Natural killer cell (primary cell): Measurements from ENCODE around the gene ZNRD2. TPM values are rescaled to one million over a fixed set of nuclear protein-coding genes. Genes with fewer than 3 reads are reported as not detected.

Source experiments
- ATAC-seq, 3 donors: fragments of 150-1000 bp in 2 of 3; fragments of 200-7000 bp in 1 of 3; cut with Tn5 transposase; 1 replicate in 1 of 3; 2 replicates in 2 of 3; pipeline ENCODE4 v1.10.0; 2021; ENCODE audit warnings: mild to moderate bottlenecking in 2 of 3, moderate library complexity in 2 of 3
- DNase-seq, 2 donors: peaks; one replicate each; pipeline versions ENCODE4 v3.0.0 to v3.0.0-alpha.2; 2013 to 2021; ENCODE audit warnings: mixed read lengths in 1 of 2
- H3K27ac ChIP-seq: one replicate; pipeline ENCODE4 v1.5.1; 2013; ENCODE audit warnings: mild to moderate bottlenecking, low read length
- H3K27me3 ChIP-seq: one replicate; pipeline ENCODE4 v1.6.1; 2013; ENCODE audit warnings: low read length; ENCODE audit not compliant: control insufficient read depth, insufficient read depth
- H3K36me3 ChIP-seq: one replicate; pipeline ENCODE4 v1.6.1; 2013; ENCODE audit warnings: low read length; ENCODE audit not compliant: control insufficient read depth, insufficient read depth
- H3K4me1 ChIP-seq: one replicate; pipeline ENCODE4 v1.6.1; 2013; ENCODE audit warnings: low read length; ENCODE audit not compliant: control insufficient read depth, insufficient read depth
- H3K4me3 ChIP-seq: one replicate; pipeline ENCODE4 v1.5.1; 2013; ENCODE audit warnings: low read length
- H3K9me3 ChIP-seq: one replicate; pipeline ENCODE4 v1.6.1; 2013; ENCODE audit warnings: low read length; ENCODE audit not compliant: control insufficient read depth, insufficient read depth
- H3K27ac Mint-ChIP-seq, 2 donors: one replicate each; pipeline ENCODE4 v1.8.0; 2022; ENCODE audit warnings: mild to moderate bottlenecking in 2 of 2, mixed read lengths in 2 of 2, moderate library complexity in 1 of 2
- H3K27me3 Mint-ChIP-seq, 2 donors: one replicate each; pipeline ENCODE4 v1.8.0; 2022; ENCODE audit warnings: low read depth in 2 of 2, mixed read lengths in 2 of 2
- H3K36me3 Mint-ChIP-seq: one replicate; pipeline ENCODE4 v1.8.0; 2022; ENCODE audit warnings: mixed read lengths
- H3K4me1 Mint-ChIP-seq, 2 donors: one replicate each; pipeline ENCODE4 v1.8.0; 2022; ENCODE audit warnings: mixed read lengths in 2 of 2
- H3K4me3 Mint-ChIP-seq: one replicate; pipeline ENCODE4 v1.8.0; 2022; ENCODE audit warnings: mild to moderate bottlenecking, moderate library complexity, mixed read lengths
- H3K9me3 Mint-ChIP-seq, 2 donors: one replicate each; pipeline ENCODE4 v1.8.0; 2022; ENCODE audit warnings: mixed read lengths in 2 of 2
- WGBS: methylation state at CpG from one replicate; pipeline ENCODE4 v1.1.7; 2013; ENCODE audit warnings: missing lambda C conversion rate; ENCODE audit not compliant: insufficient coverage; 5-methylcytosine and 5-hydroxymethylcytosine counted together
- intact Hi-C: fragments of 100-400 bp; cut with micrococcal nuclease; formaldehyde crosslinking; loops from one replicate; pipeline ENCODE4 v1.14.2; 2022
- total RNA-seq, 4 donors: library from RNA; stranded (reverse); fragments of 120-200 nt in 1 of 4; gene quantifications; one replicate each; pipeline versions ENCODE4 v1.2.3 to v1.2.4, GENCODE V29; 2013 to 2022
- TF ChIP-seq, protein P1 (sequence below): fragments of 200-600 bp; IDR thresholded peaks from one replicate; pipeline ENCODE4 v1.8.0; 2022; ENCODE audit warnings: antibody characterized with exemption

Gene ZNRD2
- total RNA-seq, 3 donors from 2014 or later (not counting 1 experiment from before 2014, with no cell fraction given), result 40.9 to 64.1 (median 60.0) TPM

DNA sequence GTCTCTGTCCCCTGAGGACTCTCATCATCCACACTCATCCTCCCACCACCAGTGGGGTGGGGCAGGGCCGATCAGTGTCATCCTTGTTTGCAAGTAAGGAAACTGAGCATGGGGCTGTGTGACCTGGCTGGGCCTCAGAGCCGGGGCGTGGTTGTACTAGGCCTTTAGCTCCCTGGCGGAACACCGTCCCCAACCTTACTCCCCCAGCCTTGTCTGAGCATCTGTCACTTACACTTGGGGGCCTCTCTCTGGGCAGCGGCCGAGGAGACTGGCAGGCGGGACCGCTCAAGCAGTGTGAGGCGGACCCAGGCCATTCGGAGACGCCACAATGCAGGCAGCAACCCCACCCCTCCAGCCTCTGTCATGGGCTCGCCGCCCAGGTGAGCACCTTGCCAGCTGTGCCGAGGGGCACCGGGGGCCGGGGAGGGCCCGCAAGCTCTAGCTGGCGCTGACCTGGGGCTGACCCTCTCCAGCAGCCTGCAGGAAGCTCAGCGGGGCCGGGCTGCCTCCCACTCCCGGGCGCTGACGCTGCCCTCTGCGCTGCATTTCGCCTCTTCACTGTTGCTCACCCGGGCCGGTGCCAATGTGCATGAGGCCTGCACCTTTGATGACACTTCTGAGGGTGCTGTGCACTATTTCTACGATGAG lies 49.1 kb downstream of the ZNRD2 start:
- ATAC-seq (no peak), DNase-seq (no peak)
- no peak overlapping the region for H3K4me3 Mint-ChIP-seq
- H3K4me3 ChIP-seq, result no peak overlapping the region
- WGBS, result 97% methylated on average over 29 of the region's 29 CpGs
- no peaks in the 10 kb centered on the region for H3K9me3 Mint-ChIP-seq
- intact Hi-C loops, result loop anchor here (5.0 kb wide), 1 partner anchor 33 kb away; no protein-coding TSS in a partner anchor
- H3K27me3 ChIP-seq, result no peaks in the 10 kb centered on the region
- TF ChIP-seq, protein P1, sequence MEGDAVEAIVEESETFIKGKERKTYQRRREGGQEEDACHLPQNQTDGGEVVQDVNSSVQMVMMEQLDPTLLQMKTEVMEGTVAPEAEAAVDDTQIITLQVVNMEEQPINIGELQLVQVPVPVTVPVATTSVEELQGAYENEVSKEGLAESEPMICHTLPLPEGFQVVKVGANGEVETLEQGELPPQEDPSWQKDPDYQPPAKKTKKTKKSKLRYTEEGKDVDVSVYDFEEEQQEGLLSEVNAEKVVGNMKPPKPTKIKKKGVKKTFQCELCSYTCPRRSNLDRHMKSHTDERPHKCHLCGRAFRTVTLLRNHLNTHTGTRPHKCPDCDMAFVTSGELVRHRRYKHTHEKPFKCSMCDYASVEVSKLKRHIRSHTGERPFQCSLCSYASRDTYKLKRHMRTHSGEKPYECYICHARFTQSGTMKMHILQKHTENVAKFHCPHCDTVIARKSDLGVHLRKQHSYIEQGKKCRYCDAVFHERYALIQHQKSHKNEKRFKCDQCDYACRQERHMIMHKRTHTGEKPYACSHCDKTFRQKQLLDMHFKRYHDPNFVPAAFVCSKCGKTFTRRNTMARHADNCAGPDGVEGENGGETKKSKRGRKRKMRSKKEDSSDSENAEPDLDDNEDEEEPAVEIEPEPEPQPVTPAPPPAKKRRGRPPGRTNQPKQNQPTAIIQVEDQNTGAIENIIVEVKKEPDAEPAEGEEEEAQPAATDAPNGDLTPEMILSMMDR, result no peak
- peaks cover 17 to 29% of the 10 kb centered on the region in 2 donors for H3K4me1 Mint-ChIP-seq
- H3K36me3 ChIP-seq, result peaks cover 65% of the 10 kb centered on the region
- no peak overlapping the region for H3K27ac ChIP-seq
- no peaks in the 10 kb centered on the region for H3K36me3 Mint-ChIP-seq
- H3K4me1 ChIP-seq, result peaks cover 22% of the 10 kb centered on the region
- peak overlapping the region; percentile 41 to 42 for H3K27ac Mint-ChIP-seq
- H3K9me3 ChIP-seq, result no peaks in the 10 kb centered on the region
- H3K27me3 Mint-ChIP-seq, result no peaks in the 10 kb centered on the region

DNA sequence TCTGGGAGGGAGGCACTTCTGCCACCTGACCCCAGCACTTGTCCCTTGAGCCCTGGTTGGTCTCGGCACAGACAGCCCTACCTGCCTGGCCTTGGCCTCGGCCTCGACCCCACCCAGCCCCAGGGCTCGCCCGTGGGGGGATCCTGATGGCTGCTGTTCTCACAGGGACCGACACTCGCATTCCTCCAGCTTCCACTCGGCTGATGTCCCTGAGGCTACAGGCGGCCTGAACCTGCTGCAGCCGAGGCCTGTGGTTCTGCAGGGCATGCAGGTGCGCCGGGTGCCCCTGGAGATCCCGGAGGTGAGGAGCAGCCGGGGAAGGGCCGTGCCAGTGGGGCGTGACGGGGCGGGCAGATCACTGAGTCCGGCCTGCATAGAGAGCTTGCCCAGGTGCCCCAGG lies 50.4 kb downstream of the ZNRD2 start:
- H3K4me1 Mint-ChIP-seq, result peaks cover 11 to 30% of the 10 kb centered on the region in 2 donors
- no peaks in the 10 kb centered on the region for H3K36me3 Mint-ChIP-seq
- ATAC-seq, result no peak

DNA sequence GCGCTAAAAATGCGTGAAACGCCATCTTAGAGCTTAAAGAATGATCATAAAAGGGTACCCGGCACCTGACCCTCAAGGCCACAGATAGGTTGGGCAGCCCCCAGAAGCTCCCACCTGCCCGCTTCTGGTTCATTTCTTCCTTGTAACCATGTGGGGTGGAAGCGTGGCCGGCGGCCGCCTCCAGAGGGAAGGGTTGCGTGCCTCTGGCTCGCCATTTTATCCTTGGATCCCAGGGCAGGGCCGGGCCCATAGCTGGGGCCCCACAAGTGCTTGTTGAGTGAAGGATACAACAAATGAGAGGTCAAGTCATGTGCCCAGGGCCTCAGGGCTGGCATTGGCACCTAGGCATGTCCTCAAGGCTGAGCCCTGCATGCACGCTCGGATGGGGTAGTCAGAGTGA lies 51.2 kb downstream of the ZNRD2 start:
- DNase-seq, result no peak
- intact Hi-C loops, result no loop called here
- no peak for ATAC-seq
- 98% methylated on average over 14 of the region's 14 CpGs for WGBS
- Histone ChIP-seq H3K27ac (no peak overlapping the region), H3K9me3 (no peaks in the 10 kb centered on the region), H3K36me3 (peaks cover 83% of the 10 kb centered on the region), H3K4me3 (no peak overlapping the region), H3K27me3 (no peaks in the 10 kb centered on the region), H3K4me1 (peaks cover 21% of the 10 kb centered on the region)
- Mint-ChIP-seq H3K4me1 (peaks cover 14 to 33% of the 10 kb centered on the region in 2 donors), H3K27ac (no peak overlapping the region), H3K9me3 (no peaks in the 10 kb centered on the region), H3K27me3 (no peaks in the 10 kb centered on the region), H3K4me3 (no peak overlapping the region), H3K36me3 (no peaks in the 10 kb centered on the region)
- TF ChIP-seq, protein P1, result no peak

More for the DNA sequence above, 50.4 kb downstream of the ZNRD2 start:
- Histone ChIP-seq H3K27me3 (no peaks in the 10 kb centered on the region), H3K27ac (no peak overlapping the region), H3K4me3 (no peak overlapping the region), H3K36me3 (peaks cover 75% of the 10 kb centered on the region), H3K4me1 (peaks cover 17% of the 10 kb centered on the region), H3K9me3 (no peaks in the 10 kb centered on the region)
- H3K27ac Mint-ChIP-seq, result no peak overlapping the region
- no peaks in the 10 kb centered on the region for H3K27me3 Mint-ChIP-seq
- WGBS, result 98% methylated on average over 19 of the region's 19 CpGs
- intact Hi-C loops, result no loop called here
- no peaks in the 10 kb centered on the region for H3K9me3 Mint-ChIP-seq
- no peak overlapping the region for H3K4me3 Mint-ChIP-seq
- DNase-seq, result no peak
- TF ChIP-seq, protein P1, result no peak

Other genes starting within 250 kb of the ZNRD2 start
- gene DPF2, start 236.6 kb upstream of the ZNRD2 start, total RNA-seq, result 100 to 1,000 TPM in 1 of 3 donors, 10 to 100 TPM in 2; 69.6 to 102 (median 89.1) TPM
- gene TIGD3, start 215.7 kb upstream of the ZNRD2 start, total RNA-seq, result 1 to 10 TPM in 2 of 3 donors, under 1 TPM in 1; 0.70 to 2.2 (median 1.2) TPM
- gene SLC25A45, start 187.8 kb upstream of the ZNRD2 start, total RNA-seq, result 10 to 100 TPM; 50.9 to 61.1 (median 61.0) TPM
- gene FRMD8, start 183.8 kb upstream of the ZNRD2 start, total RNA-seq, result 10 to 100 TPM; 45.6 to 58.4 (median 57.7) TPM
- 1,000 to 10,000 TPM; 1,031 to 1,768 (median 1,493) TPM for gene NEAT1, start 147.7 kb upstream of the ZNRD2 start, total RNA-seq
- over 10,000 TPM; 32,911 to 36,726 (median 33,502) TPM for gene MALAT1, start 71.4 kb upstream of the ZNRD2 start, total RNA-seq
- 10 to 100 TPM; 61.7 to 79.9 (median 71.3) TPM for gene SCYL1, start 45.4 kb upstream of the ZNRD2 start, total RNA-seq
- gene LTBP3, start 12.1 kb upstream of the ZNRD2 start, total RNA-seq, result 100 to 1,000 TPM; 121 to 155 (median 140) TPM
- gene FAM89B, start 2.1 kb downstream of the ZNRD2 start, total RNA-seq, result 10 to 100 TPM; 41.4 to 52.4 (median 44.6) TPM
- gene EHBP1L1, start 5.6 kb downstream of the ZNRD2 start, total RNA-seq, result 100 to 1,000 TPM; 129 to 137 (median 135) TPM
- gene KCNK7, start 25.3 kb downstream of the ZNRD2 start, total RNA-seq, result 10 to 100 TPM in 1 of 3 donors, 1 to 10 TPM in 2; 6.3 to 11.2 (median 7.1) TPM
- 10 to 100 TPM; 85.3 to 94.5 (median 94.0) TPM for gene MAP3K11, start 43.7 kb downstream of the ZNRD2 start, total RNA-seq
- gene PCNX3, start 45.3 kb downstream of the ZNRD2 start, total RNA-seq, result 100 to 1,000 TPM; 101 to 105 (median 102) TPM
- gene SIPA1, start 67.6 kb downstream of the ZNRD2 start, total RNA-seq, result 100 to 1,000 TPM; 520 to 776 (median 743) TPM
- gene RELA, start 92.4 kb downstream of the ZNRD2 start, total RNA-seq, result 100 to 1,000 TPM; 319 to 380 (median 338) TPM
- 100 to 1,000 TPM; 140 to 155 (median 146) TPM for gene KAT5, start 141.8 kb downstream of the ZNRD2 start, total RNA-seq
- 10 to 100 TPM; 34.6 to 45.6 (median 38.5) TPM for gene RNASEH2C, start 150.3 kb downstream of the ZNRD2 start, total RNA-seq
- 10 to 100 TPM; 13.9 to 22.5 (median 21.3) TPM for gene AP5B1, start 210.5 kb downstream of the ZNRD2 start, total RNA-seq
- under 1 TPM in 2 of 3 donors, not detected in 1; 0.11 to 0.12 TPM for gene OVOL1, start 216.6 kb downstream of the ZNRD2 start, total RNA-seq